Tibial artery (tissue), 4 donors: ENCODE data around the gene C1orf21.

Experiments used
- DNase-seq, 2 donors: peaks; one replicate each; pipeline ENCODE4 v3.0.0-alpha.2; 2019
- H3K27ac ChIP-seq, 2 donors: fragments of 200-600 bp; sonication (generic) in 1 of 2; 1 replicate in 1 of 2; 2 replicates in 1 of 2; pipeline ENCODE4 v1.5.1; 2018 to 2019; ENCODE audit warnings: mild to moderate bottlenecking in 1 of 2
- H3K27me3 ChIP-seq, 2 donors: fragments of 200-600 bp; sonication (generic) in 1 of 2; one replicate each; pipeline versions ENCODE4 v1.5.1 to v1.6.0; 2016 to 2019
- H3K36me3 ChIP-seq, 3 donors: fragments of 200-600 bp; sonication (generic) in 2 of 3; one replicate each; pipeline ENCODE4 v1.5.1; 2016 to 2019; ENCODE audit warnings: mild to moderate bottlenecking in 2 of 3
- H3K4me1 ChIP-seq, 4 donors: fragments of 200-600 bp; sonication (generic) in 2 of 4; 1 replicate in 3 of 4; 2 replicates in 1 of 4; pipeline ENCODE4 v1.5.1; 2016 to 2019
- H3K4me3 ChIP-seq, 2 donors: fragments of 200-600 bp; sonication (generic) in 1 of 2; 1 replicate in 1 of 2; 2 replicates in 1 of 2; pipeline ENCODE4 v1.5.1; 2018 to 2019; ENCODE audit warnings: mild to moderate bottlenecking in 2 of 2
- H3K9me3 ChIP-seq, 3 donors: fragments of 200-600 bp; sonication (generic) in 1 of 3; one replicate each; pipeline ENCODE4 v1.5.1; 2016 to 2019
- intact Hi-C: fragments of 100-400 bp; cut with DNase I; formaldehyde crosslinking; loops from one replicate; pipeline ENCODE4 v1.15.0; 2023; ENCODE audit warnings: low total_unique reads
- TF ChIP-seq, protein P1 (sequence below), 2 experiments: fragments of 200-600 bp in 1 of 2; fragments of 450-650 bp in 1 of 2; IDR thresholded peaks; one replicate each; pipeline ENCODE4 v1.5.1; 2017 to 2019; ENCODE audit warnings: antibody characterized with exemption in 2 of 2, mild to moderate bottlenecking in 1 of 2, moderate library complexity in 1 of 2

The C1orf21 gene

DNA sequence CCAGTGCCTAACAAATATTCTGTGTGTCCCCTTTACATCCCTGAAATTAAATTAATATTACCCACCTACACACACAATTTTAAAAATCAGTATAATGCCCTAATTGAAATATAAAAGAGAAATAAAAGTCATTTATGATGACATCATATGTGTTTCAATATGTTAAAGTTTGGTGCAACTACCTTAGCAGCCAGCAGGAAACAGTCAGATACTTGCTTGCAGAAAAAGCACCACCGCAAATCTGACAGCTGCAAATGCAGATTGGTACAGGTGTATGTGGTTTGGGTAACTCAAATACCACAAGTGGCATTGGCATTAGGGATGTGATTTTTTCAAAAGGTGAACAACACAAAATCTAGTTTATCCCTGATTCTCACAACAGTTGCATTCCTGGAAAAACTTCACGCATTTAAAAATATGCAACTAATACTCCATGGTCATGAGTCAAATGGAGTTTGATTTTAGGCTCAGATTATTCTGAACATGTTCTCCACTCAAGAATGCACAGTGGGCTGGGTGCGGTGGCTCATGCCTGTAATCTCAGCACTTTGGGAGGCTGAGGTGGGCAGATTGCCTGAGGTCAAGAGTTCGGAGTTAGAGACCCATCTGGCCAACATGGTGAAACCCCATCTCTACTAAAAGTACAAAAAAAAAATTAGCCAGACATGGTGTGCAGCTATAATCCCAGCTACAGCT lies 261.5 kb downstream of the C1orf21 start:
- DNase-seq: no peak
- no peak overlapping the region for H3K4me3 ChIP-seq
- H3K27ac ChIP-seq: peak overlapping the region; percentile 64 to 73
- peaks cover 6 to 42% (median 33%) of the 10 kb centered on the region in 4 donors for H3K4me1 ChIP-seq
- no peaks in the 10 kb centered on the region for H3K36me3 ChIP-seq
- no peaks in the 10 kb centered on the region for H3K9me3 ChIP-seq
- TF ChIP-seq, protein P1, sequence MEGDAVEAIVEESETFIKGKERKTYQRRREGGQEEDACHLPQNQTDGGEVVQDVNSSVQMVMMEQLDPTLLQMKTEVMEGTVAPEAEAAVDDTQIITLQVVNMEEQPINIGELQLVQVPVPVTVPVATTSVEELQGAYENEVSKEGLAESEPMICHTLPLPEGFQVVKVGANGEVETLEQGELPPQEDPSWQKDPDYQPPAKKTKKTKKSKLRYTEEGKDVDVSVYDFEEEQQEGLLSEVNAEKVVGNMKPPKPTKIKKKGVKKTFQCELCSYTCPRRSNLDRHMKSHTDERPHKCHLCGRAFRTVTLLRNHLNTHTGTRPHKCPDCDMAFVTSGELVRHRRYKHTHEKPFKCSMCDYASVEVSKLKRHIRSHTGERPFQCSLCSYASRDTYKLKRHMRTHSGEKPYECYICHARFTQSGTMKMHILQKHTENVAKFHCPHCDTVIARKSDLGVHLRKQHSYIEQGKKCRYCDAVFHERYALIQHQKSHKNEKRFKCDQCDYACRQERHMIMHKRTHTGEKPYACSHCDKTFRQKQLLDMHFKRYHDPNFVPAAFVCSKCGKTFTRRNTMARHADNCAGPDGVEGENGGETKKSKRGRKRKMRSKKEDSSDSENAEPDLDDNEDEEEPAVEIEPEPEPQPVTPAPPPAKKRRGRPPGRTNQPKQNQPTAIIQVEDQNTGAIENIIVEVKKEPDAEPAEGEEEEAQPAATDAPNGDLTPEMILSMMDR (IDR thresholded peaks at IDR 0.05): no peak
- intact Hi-C loops: no loop called here
- no peaks in the 10 kb centered on the region for H3K27me3 ChIP-seq

DNA sequence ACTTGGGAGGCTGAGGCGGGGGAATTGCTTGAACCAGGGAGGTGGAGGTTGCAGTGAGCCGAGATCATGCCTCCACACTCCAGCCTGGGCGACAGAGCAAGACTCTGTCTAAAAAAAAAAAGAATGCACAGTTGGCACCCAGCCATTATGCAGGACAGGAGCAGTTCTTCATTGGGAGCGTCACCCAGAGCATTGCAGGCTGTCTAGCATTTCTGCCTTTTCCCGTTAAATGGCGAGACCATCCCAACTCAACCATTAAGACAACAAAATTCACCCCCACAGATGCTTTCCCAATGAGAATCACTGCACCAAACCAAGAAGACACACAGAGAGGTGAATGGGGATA lies 262.0 kb downstream of the C1orf21 start:
- Histone ChIP-seq H3K27me3 (no peaks in the 10 kb centered on the region), H3K4me1 (peaks cover 6 to 42% (median 33%) of the 10 kb centered on the region in 4 donors), H3K27ac (peak overlapping the region; percentile 64 to 73), H3K9me3 (no peaks in the 10 kb centered on the region), H3K4me3 (no peak overlapping the region), H3K36me3 (no peaks in the 10 kb centered on the region)
- no peak for DNase-seq
- intact Hi-C loops: no loop called here
- TF ChIP-seq, protein P1 (IDR thresholded peaks at IDR 0.05): no peak

DNA sequence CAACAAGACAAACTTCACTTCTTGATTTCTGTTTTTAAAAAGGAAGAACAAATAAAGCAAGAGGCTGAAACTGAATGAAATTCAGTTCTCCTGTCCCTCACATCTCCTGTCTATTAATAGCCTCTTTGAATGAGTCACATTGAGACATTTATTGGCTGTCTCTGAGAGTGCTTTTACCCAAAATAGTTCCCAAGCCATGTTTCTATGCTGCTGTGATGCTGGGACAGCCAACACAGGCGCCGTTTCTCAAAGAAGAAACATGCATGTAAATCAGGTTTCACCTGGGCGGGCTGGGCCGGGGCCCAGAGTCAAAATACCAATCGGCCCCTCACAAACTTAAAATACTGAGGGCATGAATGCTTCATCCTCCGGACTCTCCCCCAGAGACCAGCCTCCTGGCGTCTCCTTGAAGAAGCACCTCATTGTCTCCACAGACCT lies 262.6 kb downstream of the C1orf21 start:
- no peak for DNase-seq
- H3K4me3 ChIP-seq: peak overlapping the region in 1 of 2 donors; percentile 13
- intact Hi-C loops: no loop called here
- peak overlapping the region; percentile 64 to 73 for H3K27ac ChIP-seq
- no peaks in the 10 kb centered on the region for H3K9me3 ChIP-seq
- TF ChIP-seq, protein P1 (IDR thresholded peaks at IDR 0.05): no peak
- H3K36me3 ChIP-seq: no peaks in the 10 kb centered on the region
- peaks cover 6 to 42% (median 33%) of the 10 kb centered on the region in 4 donors for H3K4me1 ChIP-seq
- H3K27me3 ChIP-seq: no peaks in the 10 kb centered on the region

DNA sequence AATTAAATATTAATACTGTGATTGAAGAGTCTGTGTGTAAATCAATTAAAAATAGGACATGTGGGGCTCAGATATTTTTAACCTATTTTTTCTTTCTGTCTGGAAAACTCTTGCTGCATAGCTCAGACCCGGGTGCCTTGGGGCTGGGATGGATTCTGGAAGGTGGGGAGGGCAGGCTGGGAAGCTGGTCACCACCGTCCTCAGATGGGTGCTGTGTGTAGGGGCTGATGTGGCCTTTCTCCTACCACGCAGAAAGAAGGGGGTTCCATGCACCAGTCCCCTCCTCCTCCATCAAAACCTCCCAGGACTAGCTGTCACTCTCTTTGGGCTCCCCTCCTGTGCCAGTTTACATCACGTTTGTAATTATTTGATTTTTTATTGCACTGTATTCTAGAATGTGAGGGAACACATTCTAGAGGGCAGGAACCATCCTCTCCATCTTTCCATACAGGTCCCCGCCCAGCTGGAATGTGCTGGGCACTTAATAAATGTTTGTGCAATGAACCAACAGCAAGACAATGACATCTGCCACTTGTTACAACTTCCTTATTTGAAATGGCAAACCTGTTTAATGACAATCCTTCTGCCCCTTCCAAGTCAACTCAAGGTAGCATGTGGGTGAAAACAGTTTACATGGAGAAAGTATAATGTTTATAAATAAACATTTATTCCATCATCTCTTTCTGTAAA lies 263.5 kb downstream of the C1orf21 start:
- Histone ChIP-seq H3K27ac (peak overlapping the region; percentile 64 to 73), H3K4me3 (no peak overlapping the region), H3K27me3 (no peaks in the 10 kb centered on the region), H3K36me3 (no peaks in the 10 kb centered on the region), H3K4me1 (peaks cover 6 to 42% (median 33%) of the 10 kb centered on the region in 4 donors), H3K9me3 (no peaks in the 10 kb centered on the region)
- TF ChIP-seq, protein P1 (IDR thresholded peaks at IDR 0.05): no peak
- intact Hi-C loops: no loop called here
- no peak for DNase-seq

DNA sequence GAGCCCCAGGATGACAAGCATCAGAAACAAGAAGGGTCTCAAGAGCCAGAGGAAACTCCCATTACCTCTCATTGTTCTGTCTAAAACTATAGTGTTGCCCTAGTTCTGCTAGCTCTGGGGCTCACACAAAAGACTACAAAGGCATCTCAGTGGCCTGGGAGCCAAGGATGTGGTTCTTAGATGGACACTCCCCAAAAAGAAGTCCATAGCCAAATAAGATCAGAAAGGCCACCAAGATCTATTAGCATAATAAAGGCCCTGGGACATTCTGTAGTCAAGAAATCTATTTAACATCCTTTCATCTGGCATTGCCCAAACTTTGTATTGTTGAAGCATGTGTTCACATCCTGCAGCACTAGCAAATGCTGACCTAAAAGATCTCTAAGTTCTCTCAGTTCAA lies 268.4 kb downstream of the C1orf21 start:
- intact Hi-C loops: no loop called here
- no peaks in the 10 kb centered on the region for H3K9me3 ChIP-seq
- H3K4me1 ChIP-seq: peaks cover 0 to 2% (median under 1%) of the 10 kb centered on the region in 4 donors
- no peaks in the 10 kb centered on the region for H3K36me3 ChIP-seq
- TF ChIP-seq, protein P1 (IDR thresholded peaks at IDR 0.05): no peak
- H3K27me3 ChIP-seq: no peaks in the 10 kb centered on the region
- no peak overlapping the region for H3K27ac ChIP-seq
- DNase-seq: no peak
- H3K4me3 ChIP-seq: no peak overlapping the region
